Measurements from ENCODE around the gene COL6A2. TPM values are rescaled to one million over a fixed set of nuclear protein-coding genes. Genes with fewer than 3 reads are reported as not detected.
"Not testable (repeated sequence)": the region's sequence is repeated elsewhere in the genome, so short reads cannot be mapped to it uniquely, and the experiment has no call there.

The COL6A2 gene
- polyA plus RNA-seq, 1 donor: 201 TPM

DNA sequence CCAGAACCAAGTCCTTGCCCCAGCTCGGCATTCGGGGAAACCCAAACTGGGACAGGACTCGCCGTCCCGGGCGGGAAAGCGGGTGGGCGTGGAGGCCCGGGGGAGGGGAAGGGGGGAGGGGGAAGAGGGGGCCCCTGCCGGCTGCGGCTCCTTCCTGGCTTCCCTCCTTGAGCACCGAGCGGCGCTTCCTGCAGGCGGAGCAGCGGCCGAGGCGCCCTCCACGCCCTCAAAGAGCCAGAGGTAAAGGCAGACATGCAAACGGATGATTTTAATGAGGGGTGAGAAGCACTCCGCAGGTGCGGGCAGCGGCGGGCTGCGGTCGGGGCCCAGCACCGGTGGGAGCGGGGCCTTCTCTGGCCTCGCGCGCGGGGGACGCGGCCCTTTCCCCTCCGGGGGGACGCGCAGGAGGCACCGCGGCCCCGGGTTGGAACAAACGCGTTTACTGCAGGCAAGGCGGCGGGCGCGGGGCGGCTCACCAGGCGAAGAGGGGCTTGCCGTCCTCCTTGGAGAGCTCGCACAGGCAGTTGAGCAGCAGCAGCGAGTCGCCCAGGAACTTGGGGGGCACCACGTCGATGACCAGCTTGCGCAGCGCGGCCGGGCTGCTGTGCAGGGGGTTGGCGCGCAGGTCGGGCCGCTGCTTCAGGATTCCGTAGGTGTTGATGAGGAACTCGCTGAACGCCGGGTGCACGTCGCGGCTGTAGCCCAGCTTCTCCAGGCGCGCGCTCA, 63.2 kb downstream of the COL6A2 start:
- H3K27ac ChIP-seq (ENCODE audit: low read length): no peak overlapping the region
- peaks cover 14% of the 10 kb centered on the region for H3K9me3 ChIP-seq (ENCODE audit: control insufficient read depth, low read depth, low read length)
- no peak for DNase-seq
- H3K27me3 ChIP-seq (ENCODE audit: control insufficient read depth, insufficient read depth, low read length): peaks cover 2% of the 10 kb centered on the region
- peaks cover 2% of the 10 kb centered on the region for H3K4me1 ChIP-seq (ENCODE audit: control insufficient read depth, insufficient read depth, low read length)
- no CpG with 5 or more reads among the region's 72 CpGs for WGBS (ENCODE audit: insufficient coverage, low lambda C conversion rate)
- no peaks in the 10 kb centered on the region for H3K36me3 ChIP-seq (ENCODE audit: control insufficient read depth, insufficient read depth, low read length)
- H3K4me3 ChIP-seq (ENCODE audit: low read length): no peak overlapping the region

DNA sequence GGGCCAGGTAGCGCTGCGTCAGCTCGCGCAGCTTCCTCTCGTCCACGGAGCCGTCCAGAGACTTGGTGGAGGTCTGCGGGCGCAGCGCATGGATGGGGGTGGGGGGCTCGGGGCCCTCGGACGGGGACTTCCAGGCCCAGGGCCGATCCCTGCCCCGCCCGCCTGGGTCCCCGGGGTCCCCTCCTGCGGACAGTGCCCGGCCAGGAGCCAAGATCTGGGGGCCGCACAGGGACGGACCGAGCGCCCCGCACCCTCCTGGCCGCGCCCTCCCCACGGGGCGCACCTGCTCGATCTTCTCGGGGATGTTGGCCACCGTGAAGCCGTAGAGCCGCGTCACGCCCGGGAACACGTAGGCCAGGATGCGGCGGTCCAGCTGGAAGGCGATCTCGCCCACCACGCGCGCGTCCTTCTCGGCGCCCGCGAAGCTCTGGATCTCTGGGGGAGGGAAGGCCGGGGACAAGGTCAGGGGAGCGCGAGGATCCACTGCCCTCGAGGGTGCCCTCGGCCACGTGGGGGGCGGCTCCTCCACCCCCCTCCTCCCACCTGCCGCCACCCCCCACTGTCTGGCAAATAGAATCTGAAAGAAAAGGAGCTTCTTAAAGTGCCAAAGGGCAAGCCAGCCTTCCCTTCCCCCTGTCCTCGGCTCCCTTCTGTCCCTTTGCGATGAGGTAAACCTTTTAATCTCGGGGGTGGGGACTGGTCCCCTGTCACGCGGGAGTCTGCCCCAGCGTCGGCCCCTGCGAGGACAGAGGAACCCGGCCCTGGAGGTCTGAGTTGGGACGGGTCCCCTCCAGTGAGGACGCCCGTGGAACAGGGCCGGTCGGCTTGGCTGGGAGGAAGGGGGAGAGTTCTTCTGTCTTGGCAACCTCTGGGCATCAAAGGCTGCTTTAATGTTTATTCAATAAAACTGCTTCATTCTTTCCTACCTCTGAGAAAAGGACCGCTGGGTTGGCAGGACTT, 64.0 kb downstream of the COL6A2 start:
- DNase-seq: no peak
- WGBS (ENCODE audit: insufficient coverage, low lambda C conversion rate): no CpG with 5 or more reads among the region's 72 CpGs
- H3K27me3 ChIP-seq (ENCODE audit: control insufficient read depth, insufficient read depth, low read length): peaks cover 2% of the 10 kb centered on the region
- H3K9me3 ChIP-seq (ENCODE audit: control insufficient read depth, low read depth, low read length): peaks cover 14% of the 10 kb centered on the region
- H3K36me3 ChIP-seq (ENCODE audit: control insufficient read depth, insufficient read depth, low read length): no peaks in the 10 kb centered on the region
- H3K4me1 ChIP-seq (ENCODE audit: control insufficient read depth, insufficient read depth, low read length): no peaks in the 10 kb centered on the region
- no peak overlapping the region for H3K4me3 ChIP-seq (ENCODE audit: low read length)
- H3K27ac ChIP-seq (ENCODE audit: low read length): no peak overlapping the region

DNA sequence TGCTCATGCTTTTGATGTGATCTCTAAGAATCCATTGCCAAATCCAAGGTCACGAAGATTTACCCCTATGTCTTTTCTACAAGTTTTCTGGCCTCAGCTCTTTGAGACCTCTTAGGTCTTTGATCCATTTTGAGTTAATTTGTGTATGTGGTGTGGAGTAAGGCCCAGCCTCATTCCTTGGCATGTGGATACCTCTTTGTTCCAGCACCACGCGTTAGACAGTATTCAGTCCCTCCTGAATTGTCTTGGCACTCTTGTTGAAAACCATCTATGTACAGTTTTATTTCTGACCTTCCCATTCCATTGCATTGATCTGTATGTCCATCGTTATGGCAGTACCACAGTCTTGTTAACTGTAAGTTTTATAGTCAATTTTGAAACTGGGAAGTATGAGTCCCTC, 65.5 kb downstream of the COL6A2 start:
- Histone ChIP-seq H3K27ac (ENCODE audit: low read length) (no peak overlapping the region), H3K9me3 (ENCODE audit: control insufficient read depth, low read depth, low read length) (peaks cover 14% of the 10 kb centered on the region), H3K4me3 (ENCODE audit: low read length) (no peak overlapping the region), H3K27me3 (ENCODE audit: control insufficient read depth, insufficient read depth, low read length) (peaks cover 2% of the 10 kb centered on the region), H3K4me1 (ENCODE audit: control insufficient read depth, insufficient read depth, low read length) (no peaks in the 10 kb centered on the region), H3K36me3 (ENCODE audit: control insufficient read depth, insufficient read depth, low read length) (no peaks in the 10 kb centered on the region)
- no peak for DNase-seq
- WGBS (ENCODE audit: insufficient coverage, low lambda C conversion rate): no CpG with 5 or more reads among the region's 4 CpGs

DNA sequence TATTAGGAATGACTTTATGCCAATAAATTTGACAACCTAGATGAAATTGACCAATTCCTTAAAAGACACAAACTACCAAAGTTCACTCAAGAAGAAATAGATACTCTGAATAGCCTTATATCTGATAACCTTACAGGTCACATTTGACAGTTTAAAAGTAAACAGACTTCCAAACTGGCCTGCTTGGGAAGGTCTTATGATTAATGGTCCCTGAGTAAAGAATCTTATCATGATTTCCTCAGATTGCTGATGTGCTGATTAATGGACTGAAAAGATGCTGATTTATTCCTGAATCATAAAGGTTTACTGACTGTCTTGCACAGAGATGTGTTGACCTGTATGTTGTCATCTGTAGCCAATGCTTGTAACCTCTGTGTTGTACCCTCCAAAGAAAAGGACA, 67.2 kb downstream of the COL6A2 start:
- H3K27me3 ChIP-seq (ENCODE audit: control insufficient read depth, insufficient read depth, low read length): peaks cover 2% of the 10 kb centered on the region
- H3K27ac ChIP-seq (ENCODE audit: low read length): no peak overlapping the region
- DNase-seq: no peak
- no peak overlapping the region for H3K4me3 ChIP-seq (ENCODE audit: low read length)
- H3K36me3 ChIP-seq (ENCODE audit: control insufficient read depth, insufficient read depth, low read length): no peaks in the 10 kb centered on the region
- H3K4me1 ChIP-seq (ENCODE audit: control insufficient read depth, insufficient read depth, low read length): no peaks in the 10 kb centered on the region
- H3K9me3 ChIP-seq (ENCODE audit: control insufficient read depth, low read depth, low read length): peaks cover 14% of the 10 kb centered on the region

DNA sequence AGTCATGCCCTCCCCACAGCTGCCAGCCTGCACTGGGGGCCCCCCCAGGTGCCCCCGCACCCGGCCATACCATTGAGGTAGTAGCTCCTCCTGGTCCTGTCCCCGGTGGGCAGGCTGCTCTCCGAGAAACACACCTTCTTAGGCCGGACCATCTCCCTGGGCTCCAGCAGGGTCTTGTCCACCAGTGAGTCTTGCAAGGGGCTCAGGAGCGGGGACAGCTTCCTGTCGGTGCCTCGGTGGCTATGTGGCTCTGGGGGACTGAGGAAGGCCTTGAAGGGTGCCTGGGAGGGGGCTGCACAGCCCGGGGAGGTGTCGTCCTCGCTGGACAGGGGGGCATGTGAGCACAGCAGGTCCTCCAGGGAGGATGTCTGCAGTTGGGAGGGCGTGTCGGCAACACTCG, 70.3 kb downstream of the COL6A2 start:
- Histone ChIP-seq H3K27ac (ENCODE audit: low read length) (no peak overlapping the region), H3K27me3 (ENCODE audit: control insufficient read depth, insufficient read depth, low read length) (no peaks in the 10 kb centered on the region), H3K9me3 (ENCODE audit: control insufficient read depth, low read depth, low read length) (no peaks in the 10 kb centered on the region), H3K4me3 (ENCODE audit: low read length) (no peak overlapping the region), H3K36me3 (ENCODE audit: control insufficient read depth, insufficient read depth, low read length) (no peaks in the 10 kb centered on the region), H3K4me1 (ENCODE audit: control insufficient read depth, insufficient read depth, low read length) (no peaks in the 10 kb centered on the region)
- WGBS (ENCODE audit: insufficient coverage, low lambda C conversion rate): 87% methylated on average over 3 of the region's 14 CpGs
- DNase-seq: no peak

DNA sequence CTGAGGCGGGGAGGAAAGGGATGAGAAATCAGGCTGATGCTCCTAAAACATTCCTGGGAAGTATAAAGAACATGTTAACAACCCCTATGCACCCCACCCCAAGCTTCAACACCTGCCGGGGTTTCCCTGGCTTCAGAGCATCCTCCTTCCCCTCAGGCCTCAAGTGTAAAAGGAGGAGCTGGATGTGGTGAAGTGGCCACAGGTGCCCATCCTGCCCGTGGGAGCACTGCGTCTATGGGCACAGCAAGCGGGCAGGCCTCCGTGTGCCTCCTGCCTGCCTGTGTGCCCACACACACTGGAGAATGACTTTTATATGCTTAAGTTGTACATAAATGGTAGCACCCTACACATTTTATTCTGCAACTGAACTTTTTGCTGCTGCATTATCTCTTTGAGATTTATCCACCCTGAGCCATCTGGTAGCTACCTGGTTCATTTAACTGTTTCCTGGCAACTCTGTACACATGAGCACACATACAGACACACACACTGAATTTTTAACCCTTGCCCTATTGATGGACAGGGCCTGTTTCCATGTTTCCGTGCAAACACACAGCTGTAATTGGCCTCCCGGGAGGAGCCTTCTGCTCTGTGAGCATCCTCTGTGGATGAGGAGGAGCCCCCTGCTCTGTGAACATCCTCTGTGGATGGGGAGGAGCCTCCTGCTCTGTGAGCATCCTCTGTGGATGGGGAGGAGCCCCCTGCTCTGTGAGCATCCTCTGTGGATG, 70.9 kb downstream of the COL6A2 start:
- no peak for DNase-seq
- Histone ChIP-seq H3K4me3 (ENCODE audit: low read length) (no peak overlapping the region), H3K36me3 (ENCODE audit: control insufficient read depth, insufficient read depth, low read length) (no peaks in the 10 kb centered on the region), H3K27me3 (ENCODE audit: control insufficient read depth, insufficient read depth, low read length) (no peaks in the 10 kb centered on the region), H3K4me1 (ENCODE audit: control insufficient read depth, insufficient read depth, low read length) (no peaks in the 10 kb centered on the region), H3K9me3 (ENCODE audit: control insufficient read depth, low read depth, low read length) (no peaks in the 10 kb centered on the region), H3K27ac (ENCODE audit: low read length) (no peak overlapping the region)
- no CpG with 5 or more reads among the region's 8 CpGs for WGBS (ENCODE audit: insufficient coverage, low lambda C conversion rate)

DNA sequence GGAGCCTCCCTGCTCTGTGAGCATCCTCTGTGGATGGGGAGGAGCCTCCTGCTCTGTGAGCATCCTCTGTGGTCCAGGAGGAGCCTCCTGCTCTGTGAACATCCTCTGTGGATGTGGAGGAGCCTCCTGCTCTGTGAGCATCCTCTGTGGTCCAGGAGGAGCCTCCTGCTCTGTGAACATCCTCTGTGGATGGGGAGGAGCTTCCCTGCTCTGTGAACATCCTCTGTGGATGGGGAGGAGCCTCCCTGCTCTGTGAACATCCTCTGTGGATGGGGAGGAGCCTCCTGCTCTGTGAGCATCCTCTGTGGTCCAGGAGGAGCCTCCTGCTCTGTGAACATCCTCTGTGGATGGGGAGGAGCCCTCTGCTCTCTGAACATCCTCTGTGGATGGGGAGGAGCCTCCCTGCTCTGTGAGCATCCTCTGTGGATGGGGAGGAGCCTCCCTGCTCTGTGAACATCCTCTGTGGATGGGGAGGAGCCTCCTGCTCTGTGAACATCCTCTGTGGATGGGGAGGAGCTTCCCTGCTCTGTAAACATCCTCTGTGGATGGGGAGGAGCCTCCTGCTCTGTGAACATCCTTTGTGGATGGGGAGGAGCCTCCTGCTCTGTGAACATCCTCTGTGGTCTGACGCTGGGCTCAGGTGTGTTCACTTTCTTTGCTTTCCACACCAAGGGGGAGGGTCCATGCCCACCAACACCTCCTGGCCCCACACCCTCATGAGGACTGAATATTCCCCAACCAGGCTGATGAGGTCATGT, 72.7 kb downstream of the COL6A2 start:
- not testable (repeated sequence) for H3K36me3 ChIP-seq (ENCODE audit: control insufficient read depth, insufficient read depth, low read length); H3K4me3 ChIP-seq (ENCODE audit: low read length); H3K27ac ChIP-seq (ENCODE audit: low read length); H3K9me3 ChIP-seq (ENCODE audit: control insufficient read depth, low read depth, low read length); H3K27me3 ChIP-seq (ENCODE audit: control insufficient read depth, insufficient read depth, low read length); H3K4me1 ChIP-seq (ENCODE audit: control insufficient read depth, insufficient read depth, low read length); DNase-seq
- no CpG with 5 or more reads among the region's 1 CpG for WGBS (ENCODE audit: insufficient coverage, low lambda C conversion rate)

- Histone ChIP-seq H3K9me3 (ENCODE audit: control insufficient read depth, low read depth, low read length) (no peaks in the 10 kb centered on the region), H3K36me3 (ENCODE audit: control insufficient read depth, insufficient read depth, low read length) (no peaks in the 10 kb centered on the region), H3K4me1 (ENCODE audit: control insufficient read depth, insufficient read depth, low read length) (no peaks in the 10 kb centered on the region), H3K27ac (ENCODE audit: low read length) (no peak overlapping the region), H3K4me3 (ENCODE audit: low read length) (no peak overlapping the region), H3K27me3 (ENCODE audit: control insufficient read depth, insufficient read depth, low read length) (no peaks in the 10 kb centered on the region)
- no peak for DNase-seq
- 83% methylated on average over 1 of the region's 2 CpGs for WGBS (ENCODE audit: insufficient coverage, low lambda C conversion rate)
Measured at GRCh38 chr21:46171585-46171984, 73.7 kb downstream of the COL6A2 start.

DNA sequence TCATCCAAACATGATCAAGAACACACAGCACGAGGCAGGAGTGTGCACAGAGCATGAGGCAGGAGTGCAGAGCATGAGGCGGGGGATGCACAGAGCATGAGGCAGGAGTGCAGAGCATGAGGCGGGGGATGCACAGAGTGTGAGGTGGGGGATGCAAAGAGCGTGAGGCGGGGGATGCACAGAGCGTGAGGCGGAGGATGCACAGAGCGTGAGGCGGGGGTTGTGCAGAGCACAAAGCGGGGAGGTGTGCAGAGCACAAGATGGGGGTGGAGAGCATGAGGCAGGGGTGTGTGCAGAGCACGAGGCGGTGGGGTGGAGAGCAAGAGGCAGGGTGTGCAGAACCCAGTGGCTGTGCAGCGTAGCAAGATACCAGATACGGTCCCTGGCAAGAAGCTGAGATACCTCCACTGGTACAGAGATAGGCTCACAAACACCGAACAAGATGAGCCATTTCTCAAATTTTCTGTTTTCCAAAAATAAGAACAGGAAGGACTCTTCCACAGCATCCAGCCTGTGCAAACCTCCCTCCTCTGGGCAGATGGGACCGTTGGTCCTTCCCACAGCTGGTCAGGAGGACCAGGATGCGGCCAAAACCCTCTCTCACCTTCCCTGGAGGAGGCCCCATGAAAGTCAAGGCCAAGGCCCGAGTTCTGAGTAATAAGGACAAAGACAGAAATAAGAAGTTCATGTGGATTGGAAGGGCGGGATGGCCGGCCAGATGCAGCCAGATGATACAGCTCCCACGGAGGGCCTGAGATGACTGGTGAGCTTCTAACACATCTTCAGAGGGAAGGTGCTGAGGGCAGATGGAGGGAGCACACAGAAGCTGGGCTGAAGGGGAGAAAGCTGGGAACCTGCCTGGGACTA, 74.3 kb downstream of the COL6A2 start:
- peaks cover 3% of the 10 kb centered on the region for H3K9me3 ChIP-seq (ENCODE audit: control insufficient read depth, low read depth, low read length)
- no peak for DNase-seq
- no CpG with 5 or more reads among the region's 21 CpGs for WGBS (ENCODE audit: insufficient coverage, low lambda C conversion rate)
- H3K4me1 ChIP-seq (ENCODE audit: control insufficient read depth, insufficient read depth, low read length): no peaks in the 10 kb centered on the region
- no peak overlapping the region for H3K4me3 ChIP-seq (ENCODE audit: low read length)
- H3K27ac ChIP-seq (ENCODE audit: low read length): no peak overlapping the region
- no peaks in the 10 kb centered on the region for H3K36me3 ChIP-seq (ENCODE audit: control insufficient read depth, insufficient read depth, low read length)
- no peaks in the 10 kb centered on the region for H3K27me3 ChIP-seq (ENCODE audit: control insufficient read depth, insufficient read depth, low read length)

Measured in large intestine (tissue), 3 donors.